A549 (cell line): ENCODE measurements around the gene SKOR1. TPM values are rescaled to one million over a fixed set of nuclear protein-coding genes. Genes with fewer than 3 reads are reported as not detected.

Experiments
- ATAC-seq, 2 experiments: fragments of 200-7000 bp in 1 of 2; fragments of >200 bp in 1 of 2; cut with Nextera tagmentation in 1 of 2; cut with Tn5 transposase in 1 of 2; 3 replicates each; pipeline versions ENCODE4 v1.8.0 to v1.9.1; 2018 to 2020; ENCODE audit warnings: mild to moderate bottlenecking in 1 of 2, moderate library complexity in 1 of 2
- CTCF ChIA-PET: fragments of 300-600 bp; sonication (Branson Sonifier 250); formaldehyde crosslinking; extraction: SDS; loops from one replicate; lab custom pipeline; 2021; ENCODE audit warnings: antibody characterized with exemption, inconsistent platforms; lab: Yijun Ruan, JAX
- POLR2A ChIA-PET: fragments of 350-600 bp; formaldehyde crosslinking; extraction: SDS; loops from one replicate; lab custom pipeline; 2021; ENCODE audit warnings: antibody characterized with exemption, inconsistent platforms; lab: Yijun Ruan, JAX
- DNase-seq, 2 experiments: peaks; one replicate each; pipeline versions ENCODE4 v3.0.0 to v3.0.0-alpha.2; 2011 to 2016; ENCODE audit warnings: low read depth in 1 of 2, low spot score in 1 of 2
- FAIRE-seq: peaks from 2 replicates; lab custom pipeline; 2011; peaks lifted over from hg19 to GRCh38; lab: Jason Lieb, UNC
- H3K27ac ChIP-seq, 2 experiments: fragments of >200 bp; sonication (Bioruptor Twin); formaldehyde crosslinking; 3 replicates each; pipeline ENCODE4 v1.5.1; 2016 to 2017
- H3K4me1 ChIP-seq: fragments of >200 bp; sonication (Bioruptor Twin); formaldehyde crosslinking; 3 replicates; pipeline ENCODE4 v1.6.1; 2016
- H3K4me2 ChIP-seq: fragments of >200 bp; sonication (Bioruptor Twin); formaldehyde crosslinking; 3 replicates; pipeline ENCODE4 v1.6.1; 2016
- H3K4me3 ChIP-seq: fragments of >200 bp; sonication (Bioruptor Twin); formaldehyde crosslinking; 3 replicates; pipeline ENCODE4 v1.5.1; 2016
- H3K9me3 ChIP-seq: fragments of >200 bp; sonication (Bioruptor Twin); formaldehyde crosslinking; 3 replicates; pipeline ENCODE4 v1.6.1; 2016
- CEBPB ChIP-seq, 2 experiments: fragments of >200 bp in 1 of 2; sonication (Bioruptor Twin) in 1 of 2; formaldehyde crosslinking in 1 of 2; IDR thresholded peaks; 2 replicates each; pipeline ENCODE4 v1.6.1; 2012 to 2016
- EHF ChIP-seq: fragments of 250-450 bp; sonication (Bioruptor Pico); IDR thresholded peaks from 2 replicates; pipeline ENCODE4 v1.5.0; 2020; ENCODE audit warnings: mild to moderate bottlenecking
- FOSB ChIP-seq: fragments of 250-450 bp; sonication (Bioruptor Pico); IDR thresholded peaks from 2 replicates; pipeline ENCODE4 v1.5.0; 2020; ENCODE audit warnings: mild to moderate bottlenecking, moderate library complexity
- HDAC2 ChIP-seq: fragments of 200-600 bp; sonication (generic); IDR thresholded peaks from 2 replicates; pipeline ENCODE4 v1.6.1; 2016
- KDM1A ChIP-seq: fragments of 200-600 bp; sonication (generic); IDR thresholded peaks from 2 replicates; pipeline ENCODE4 v1.6.1; 2016; ENCODE audit warnings: low read depth, mild to moderate bottlenecking
- MAFK ChIP-seq: fragments of 450-650 bp; IDR thresholded peaks from 2 replicates; pipeline ENCODE4 v1.6.1; 2014; ENCODE audit not compliant: partially characterized antibody
- NR3C1 ChIP-seq: fragments of >200 bp; sonication (Bioruptor Twin); formaldehyde crosslinking; IDR thresholded peaks from 3 replicates; pipeline ENCODE4 v1.6.1; 2017
- POLR2A ChIP-seq: IDR thresholded peaks from 2 replicates; pipeline ENCODE4 v1.6.1; 2012; ENCODE audit warnings: mild to moderate bottlenecking, low read length
- RARB ChIP-seq: fragments of 250-450 bp; sonication (Bioruptor Pico); IDR thresholded peaks from 2 replicates; pipeline ENCODE4 v1.8.0; 2021; ENCODE audit warnings: mild to moderate bottlenecking, moderate library complexity
- SMC3 ChIP-seq: fragments of >200 bp; sonication (Bioruptor Twin); formaldehyde crosslinking; IDR thresholded peaks from 3 replicates; pipeline ENCODE4 v1.6.1; 2018; ENCODE audit warnings: inconsistent platforms
- TP53 ChIP-seq: fragments of 250-450 bp; sonication (Bioruptor Pico); IDR thresholded peaks from 2 replicates; pipeline ENCODE4 v1.5.0; 2021; ENCODE audit warnings: mild to moderate bottlenecking, moderate library complexity
- ZFP36 ChIP-seq: fragments of 450-650 bp; IDR thresholded peaks from 2 replicates; pipeline ENCODE4 v1.6.1; 2014; ENCODE audit warnings: borderline replicate concordance; ENCODE audit not compliant: partially characterized antibody
- WGBS: methylation state at CpG from one replicate; pipeline ENCODE4 v1.1.6; 2017; ENCODE audit errors: missing lambda C conversion rate; 5-methylcytosine and 5-hydroxymethylcytosine counted together
- polyA plus RNA-seq, 4 experiments: library from polyadenylated mRNA; depleted of rRNA in 3 of 4; stranded (reverse); fragments of >200 nt; fragmentation: RNase III in 1 of 4; extraction: RNeasy Plus Mini Kit Qiagen cat#74134 plus additional on column Dnase treatment in 1 of 4; gene quantifications; 2 replicates in 3 of 4; 3 replicates in 1 of 4; pipeline ENCODE4 v1.2.3, GENCODE V29; 2011 to 2017
- small RNA-seq, 6 experiments: library from RNA; depleted of rRNA; stranded (forward); fragments of <200 nt; gene quantifications; one replicate each; pipeline ENCODE3, GENCODE V24; 2012
- TF ChIP-seq, protein P1 (sequence below): fragments of 150-350 bp; IDR thresholded peaks from 2 replicates; pipeline ENCODE4 v1.6.1; 2014; ENCODE audit warnings: low read depth, mild to moderate bottlenecking, low read length
- TF ChIP-seq, protein P2 (sequence below): IDR thresholded peaks from 2 replicates; pipeline ENCODE4 v1.6.1; 2012
- TF ChIP-seq, protein P3 (sequence below): fragments of >200 bp; sonication (Bioruptor Twin); formaldehyde crosslinking; IDR thresholded peaks from 3 replicates; pipeline ENCODE4 v1.5.1; 2016

SKOR1 gene
- polyA plus RNA-seq, 2 of the 4 experiments (the other 2 are of a cell fraction), result 0.03 to 0.05 TPM

DNA sequence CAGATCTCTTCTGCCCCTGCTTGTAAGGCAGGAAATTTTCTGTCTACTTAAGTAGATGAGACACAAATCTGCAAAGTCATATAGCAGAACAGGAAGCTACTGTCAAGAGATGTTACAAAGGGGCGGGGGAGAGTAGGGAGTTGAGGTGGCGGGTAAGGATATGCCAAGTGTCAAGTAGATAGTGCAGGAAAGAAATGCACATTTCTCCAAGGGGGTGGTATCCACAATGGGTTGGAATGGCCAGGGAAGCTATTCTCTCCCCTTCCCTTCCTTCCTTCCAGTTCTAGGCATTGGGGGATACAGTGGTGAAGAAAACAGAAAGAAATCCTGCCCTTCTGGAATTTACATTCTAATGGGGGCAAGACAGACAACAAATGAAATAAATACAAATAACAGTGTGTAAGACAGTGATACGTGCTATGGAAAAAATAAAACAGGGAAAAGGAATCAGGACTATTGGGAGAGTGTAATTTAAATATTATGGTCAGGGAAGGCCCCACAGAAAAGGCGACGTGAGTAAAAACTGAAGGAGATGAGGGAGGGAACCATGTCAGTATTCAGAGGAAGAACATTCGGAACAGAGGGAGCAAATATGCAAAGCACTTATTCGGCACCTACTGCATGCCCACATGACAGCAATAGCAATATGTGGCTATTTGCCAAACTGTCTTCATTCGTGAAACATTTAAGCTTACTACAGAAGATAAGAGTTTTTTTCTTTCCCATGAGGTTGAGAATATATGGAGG lies 57.4 kb downstream of the SKOR1 start:
- no peak for TF ChIP-seq SMC3
- peak; percentile 68 for TF ChIP-seq MAFK
- TF ChIP-seq EHF (CRISPR knock-in tag), result 0 out of 2 replicates have a peak, but pooled peaks have one; percentile 14
- ChIA-PET POLR2A (interaction anchor here (3.0 kb wide), 1 partner anchor 33 kb away, joined by 26 read pairs; no protein-coding TSS in a partner anchor), CTCF (interaction anchor here (1.1 to 9.4 kb wide), 6 partner anchors 7 to 272 kb away, joined by 3 to 76 read pairs (median 3); no protein-coding TSS in a partner anchor)
- Histone ChIP-seq H3K4me2 (peak overlapping the region; percentile 35), H3K27ac (peak overlapping the region; percentile 84 to 93), H3K9me3 (no peaks in the 10 kb centered on the region), H3K4me1 (peaks cover 57% of the 10 kb centered on the region), H3K4me3 (no peak overlapping the region)
- FAIRE-seq (no peak), DNase-seq (peak in 1 of 2 experiments; percentile 83), ATAC-seq (peak; percentile 9 to 20; a peak in 2 of 6 replicates)
- 82% methylated on average over 8 of the region's 8 CpGs for WGBS

DNA sequence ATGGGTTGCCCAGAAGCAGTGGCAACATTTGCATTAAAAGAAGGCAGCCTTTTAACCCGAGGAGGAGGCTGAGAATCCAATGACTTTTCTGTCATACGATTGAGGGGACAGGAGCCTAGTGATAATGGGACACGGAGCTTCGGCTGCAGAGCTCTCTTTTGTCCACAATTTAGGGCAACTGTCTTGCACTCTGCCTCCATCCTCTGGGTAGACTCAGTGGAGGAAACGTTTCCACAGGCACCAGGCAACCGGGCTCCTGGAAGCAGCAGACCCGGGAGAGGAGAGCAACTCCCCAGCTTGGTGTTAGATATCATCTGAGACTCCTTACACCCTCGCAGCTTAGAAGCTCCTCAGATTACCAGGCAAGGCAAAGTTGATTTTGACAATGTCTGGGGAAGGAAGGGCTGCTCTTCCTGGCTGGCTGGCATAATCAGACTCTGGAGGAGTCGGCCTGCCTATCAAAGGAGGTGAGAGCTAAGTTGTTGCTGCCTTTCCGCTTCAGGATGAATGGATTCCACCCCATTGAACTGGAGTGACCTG lies 58.0 kb downstream of the SKOR1 start:
- TF ChIP-seq, protein P1, sequence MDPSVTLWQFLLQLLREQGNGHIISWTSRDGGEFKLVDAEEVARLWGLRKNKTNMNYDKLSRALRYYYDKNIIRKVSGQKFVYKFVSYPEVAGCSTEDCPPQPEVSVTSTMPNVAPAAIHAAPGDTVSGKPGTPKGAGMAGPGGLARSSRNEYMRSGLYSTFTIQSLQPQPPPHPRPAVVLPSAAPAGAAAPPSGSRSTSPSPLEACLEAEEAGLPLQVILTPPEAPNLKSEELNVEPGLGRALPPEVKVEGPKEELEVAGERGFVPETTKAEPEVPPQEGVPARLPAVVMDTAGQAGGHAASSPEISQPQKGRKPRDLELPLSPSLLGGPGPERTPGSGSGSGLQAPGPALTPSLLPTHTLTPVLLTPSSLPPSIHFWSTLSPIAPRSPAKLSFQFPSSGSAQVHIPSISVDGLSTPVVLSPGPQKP, result no peak
- no peak for TF ChIP-seq TP53 (CRISPR knock-in tag)
- TF ChIP-seq FOSB (CRISPR knock-in tag), result no peak
- no peak for TF ChIP-seq MAFK
- TF ChIP-seq EHF (CRISPR knock-in tag), result no peak
- TF ChIP-seq SMC3, result no peak
- TF ChIP-seq CEBPB (IDR thresholded peaks at IDR 0.05), result no peak
- no peak for TF ChIP-seq KDM1A
- no peak for TF ChIP-seq POLR2A
- no peak for TF ChIP-seq NR3C1
- no peak for TF ChIP-seq RARB (CRISPR knock-in tag)
- TF ChIP-seq, protein P2, sequence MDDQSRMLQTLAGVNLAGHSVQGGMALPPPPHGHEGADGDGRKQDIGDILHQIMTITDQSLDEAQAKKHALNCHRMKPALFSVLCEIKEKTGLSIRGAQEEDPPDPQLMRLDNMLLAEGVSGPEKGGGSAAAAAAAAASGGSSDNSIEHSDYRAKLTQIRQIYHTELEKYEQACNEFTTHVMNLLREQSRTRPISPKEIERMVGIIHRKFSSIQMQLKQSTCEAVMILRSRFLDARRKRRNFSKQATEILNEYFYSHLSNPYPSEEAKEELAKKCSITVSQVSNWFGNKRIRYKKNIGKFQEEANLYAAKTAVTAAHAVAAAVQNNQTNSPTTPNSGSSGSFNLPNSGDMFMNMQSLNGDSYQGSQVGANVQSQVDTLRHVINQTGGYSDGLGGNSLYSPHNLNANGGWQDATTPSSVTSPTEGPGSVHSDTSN, result no peak
- FAIRE-seq (no peak), DNase-seq (no peak), ATAC-seq (no peak)
- peak overlapping the region; percentile 67; the same call in 2 of the 3 replicates for H3K4me2 ChIP-seq
- no peaks in the 10 kb centered on the region for H3K9me3 ChIP-seq
- POLR2A ChIA-PET, result interaction anchor here (0.9 to 3.0 kb wide), 2 partner anchors 19 to 32 kb away, joined by 3 to 26 read pairs; no protein-coding TSS in a partner anchor
- WGBS, result 86% methylated on average over 10 of the region's 10 CpGs
- CTCF ChIA-PET, result interaction anchor here (0.8 to 9.4 kb wide), 8 partner anchors 8 to 272 kb away, joined by 3 to 76 read pairs (median 3); no protein-coding TSS in a partner anchor
- peak overlapping the region; percentile 84 to 93 for H3K27ac ChIP-seq
- no peak overlapping the region for H3K4me3 ChIP-seq
- H3K4me1 ChIP-seq, result peaks cover 57% of the 10 kb centered on the region

DNA sequence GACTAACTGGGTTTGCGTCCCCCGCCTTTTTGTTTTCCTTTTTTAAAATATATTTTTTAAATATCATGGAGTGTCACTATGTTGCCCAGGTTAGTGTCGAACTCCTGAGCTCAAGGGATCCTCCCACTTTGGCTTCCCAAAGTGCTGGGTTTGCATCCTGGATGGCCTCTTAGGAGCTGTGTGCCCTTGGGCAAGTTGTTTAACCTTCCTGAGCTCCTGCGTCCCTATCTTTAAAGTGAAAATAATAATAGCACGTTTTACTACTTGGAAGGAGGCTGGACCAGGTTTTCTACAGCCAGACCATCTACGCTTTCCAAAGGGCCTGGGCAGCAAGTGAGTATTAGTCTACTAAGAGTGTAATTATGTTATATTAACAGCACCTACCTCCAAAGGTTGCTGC lies 58.7 kb downstream of the SKOR1 start:
- FAIRE-seq, result no peak
- no peaks in the 10 kb centered on the region for H3K9me3 ChIP-seq
- H3K4me2 ChIP-seq, result peak overlapping the region; percentile 67
- DNase-seq, result no peak
- peak overlapping the region; percentile 40 for H3K4me3 ChIP-seq
- no peak for ATAC-seq
- TF ChIP-seq ZFP36 (peak; percentile 9), HDAC2 (0 out of 2 replicates have a peak, but pooled peaks have one; percentile 9)
- TF ChIP-seq, protein P3, sequence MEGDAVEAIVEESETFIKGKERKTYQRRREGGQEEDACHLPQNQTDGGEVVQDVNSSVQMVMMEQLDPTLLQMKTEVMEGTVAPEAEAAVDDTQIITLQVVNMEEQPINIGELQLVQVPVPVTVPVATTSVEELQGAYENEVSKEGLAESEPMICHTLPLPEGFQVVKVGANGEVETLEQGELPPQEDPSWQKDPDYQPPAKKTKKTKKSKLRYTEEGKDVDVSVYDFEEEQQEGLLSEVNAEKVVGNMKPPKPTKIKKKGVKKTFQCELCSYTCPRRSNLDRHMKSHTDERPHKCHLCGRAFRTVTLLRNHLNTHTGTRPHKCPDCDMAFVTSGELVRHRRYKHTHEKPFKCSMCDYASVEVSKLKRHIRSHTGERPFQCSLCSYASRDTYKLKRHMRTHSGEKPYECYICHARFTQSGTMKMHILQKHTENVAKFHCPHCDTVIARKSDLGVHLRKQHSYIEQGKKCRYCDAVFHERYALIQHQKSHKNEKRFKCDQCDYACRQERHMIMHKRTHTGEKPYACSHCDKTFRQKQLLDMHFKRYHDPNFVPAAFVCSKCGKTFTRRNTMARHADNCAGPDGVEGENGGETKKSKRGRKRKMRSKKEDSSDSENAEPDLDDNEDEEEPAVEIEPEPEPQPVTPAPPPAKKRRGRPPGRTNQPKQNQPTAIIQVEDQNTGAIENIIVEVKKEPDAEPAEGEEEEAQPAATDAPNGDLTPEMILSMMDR, result no peak
- WGBS, result 70% methylated on average over 6 of the region's 6 CpGs
- peaks cover 57% of the 10 kb centered on the region for H3K4me1 ChIP-seq
- peak overlapping the region; percentile 84 to 93 for H3K27ac ChIP-seq
- ChIA-PET CTCF (interaction anchor here (0.8 to 9.4 kb wide), 7 partner anchors 8 to 271 kb away, joined by 3 to 76 read pairs (median 3); no protein-coding TSS in a partner anchor), POLR2A (interaction anchor here (0.9 to 3.0 kb wide), 3 partner anchors 20 to 212 kb away, joined by 3 to 26 read pairs (median 6); no protein-coding TSS in a partner anchor)

Small RNA genes lying within 50 kb of the gene (small RNA-seq; reads per million reads assigned to genes)
- 0 to 59.4 (median 6.7) reads per million in 6 experiments for gene RNU6-1

Other genes with a start within 250 kb of the SKOR1 start
- not detected in 2 replicates for gene RNU6-1, start 14.5 kb downstream of the SKOR1 start, polyA plus RNA-seq (2011; rRNA removed)
- not detected in 3 replicates for gene RNU6-1, start 14.5 kb downstream of the SKOR1 start, polyA plus RNA-seq (2017; fragmentation: RNase III; extraction: RNeasy Plus Mini Kit Qiagen cat#74134 plus additional on column Dnase treatment)
- gene PIAS1, start 228.8 kb downstream of the SKOR1 start, polyA plus RNA-seq (2011; rRNA removed), result 49.5 and 53.7 TPM in 2 replicates
- gene PIAS1, start 228.8 kb downstream of the SKOR1 start, polyA plus RNA-seq (2017; fragmentation: RNase III; extraction: RNeasy Plus Mini Kit Qiagen cat#74134 plus additional on column Dnase treatment), result 18.0 to 23.2 TPM (median 21.4 TPM) in 3 replicates